HEK293T (cell line): ENCODE measurements around the gene ZBTB40.

Experiments used
- CTCF ChIA-PET: fragments of 350-600 bp; formaldehyde crosslinking; extraction: SDS; loops from one replicate; lab custom pipeline; 2021; ENCODE audit warnings: antibody characterized with exemption, inconsistent platforms; lab: Yijun Ruan, JAX
- POLR2A ChIA-PET: fragments of 350-600 bp; formaldehyde crosslinking; extraction: SDS; loops from one replicate; lab custom pipeline; 2020; ENCODE audit warnings: antibody characterized with exemption, inconsistent platforms; lab: Yijun Ruan, JAX
- DNase-seq: peaks from one replicate; pipeline ENCODE4 v3.0.0; 2012; ENCODE audit warnings: mixed read lengths; ENCODE audit errors: extremely low spot score
- ARNT ChIP-seq: fragments of 450-650 bp; IDR thresholded peaks from 2 replicates; pipeline ENCODE4 v1.6.1; 2017; ENCODE audit warnings: mild to moderate bottlenecking
- BHLHE40 ChIP-seq: fragments of 450-650 bp; IDR thresholded peaks from 2 replicates; pipeline ENCODE4 v1.6.1; 2016; ENCODE audit warnings: mild to moderate bottlenecking, moderate library complexity, borderline replicate concordance
- CTBP1 ChIP-seq: fragments of 450-650 bp; IDR thresholded peaks from 2 replicates; pipeline ENCODE4 v1.6.1; 2016; ENCODE audit warnings: borderline replicate concordance
- ELF4 ChIP-seq: fragments of 450-650 bp; IDR thresholded peaks from 2 replicates; pipeline ENCODE4 v1.6.1; 2017; ENCODE audit warnings: antibody characterized with exemption
- FOXA1 ChIP-seq: fragments of 450-650 bp; IDR thresholded peaks from 2 replicates; pipeline ENCODE4 v1.6.1; 2016; ENCODE audit warnings: mild to moderate bottlenecking
- FOXK2 ChIP-seq: fragments of 450-650 bp; IDR thresholded peaks from 2 replicates; pipeline ENCODE4 v1.6.1; 2016; ENCODE audit warnings: mild to moderate bottlenecking
- FOXM1 ChIP-seq: fragments of 450-650 bp; IDR thresholded peaks from 2 replicates; pipeline ENCODE4 v1.6.1; 2017; ENCODE audit warnings: mild to moderate bottlenecking, borderline replicate concordance
- HDGF ChIP-seq: fragments of 450-650 bp; IDR thresholded peaks from 2 replicates; pipeline ENCODE4 v1.6.1; 2017; ENCODE audit warnings: antibody characterized with exemption, borderline replicate concordance
- L3MBTL2 ChIP-seq: fragments of 450-650 bp; conservative IDR thresholded peaks from 2 replicates; pipeline ENCODE4 v1.6.1; 2016; ENCODE audit warnings: mild to moderate bottlenecking
- LEF1 ChIP-seq: fragments of 450-650 bp; IDR thresholded peaks from 2 replicates; pipeline ENCODE4 v1.6.1; 2017; ENCODE audit warnings: mild to moderate bottlenecking, borderline replicate concordance
- NFRKB ChIP-seq: fragments of 450-650 bp; IDR thresholded peaks from 2 replicates; pipeline ENCODE4 v1.6.1; 2016; ENCODE audit warnings: mild to moderate bottlenecking, moderate library complexity
- PKNOX1 ChIP-seq: fragments of 450-650 bp; IDR thresholded peaks from 2 replicates; pipeline ENCODE4 v1.6.1; 2016
- SP1 ChIP-seq: fragments of 450-650 bp; IDR thresholded peaks from 2 replicates; pipeline ENCODE4 v1.6.1; 2017
- SUZ12 ChIP-seq: fragments of 450-650 bp; IDR thresholded peaks from 2 replicates; pipeline ENCODE4 v1.6.1; 2016; ENCODE audit warnings: mild to moderate bottlenecking
- TARDBP ChIP-seq: fragments of 450-650 bp; IDR thresholded peaks from 2 replicates; pipeline ENCODE4 v1.6.1; 2016
- ZNF384 ChIP-seq: fragments of 450-650 bp; IDR thresholded peaks from 2 replicates; pipeline ENCODE4 v1.6.1; 2016

The ZBTB40 gene

DNA sequence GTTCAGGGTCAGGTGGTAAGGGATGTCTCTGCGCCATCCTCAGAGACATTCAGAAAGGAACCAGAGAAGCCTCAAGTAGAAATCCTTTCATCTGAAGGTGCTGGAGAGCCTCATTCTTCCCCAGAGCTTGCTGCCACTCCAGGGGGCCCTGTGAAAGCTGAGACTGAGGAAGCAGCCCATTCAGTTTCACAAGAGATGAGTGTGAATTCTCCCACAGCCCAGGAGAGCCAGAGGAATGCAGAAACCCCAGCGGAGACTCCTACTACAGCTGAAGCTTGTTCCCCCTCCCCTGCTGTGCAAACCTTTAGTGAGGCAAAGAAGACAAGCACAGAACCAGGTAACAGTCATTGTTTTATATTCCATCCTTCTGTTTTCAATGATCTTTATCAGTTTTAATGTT lies 38.7 kb downstream of the ZBTB40 start:
- DNase-seq: no peak
- CTCF ChIA-PET: interaction anchor here (0.6 to 1.1 kb wide), 2 partner anchors 18 to 737 kb away, joined by 3 to 6 read pairs; no protein-coding TSS in a partner anchor
- POLR2A ChIA-PET: no interaction called here
- TF ChIP-seq FOXK2 (no peak), ARNT (no peak), HDGF (no peak), NFRKB (no peak), ZNF384 (no peak), SUZ12 (no peak), SP1 (no peak), ELF4 (no peak), BHLHE40 (no peak), FOXA1 (no peak), TARDBP (no peak), L3MBTL2 (no peak), LEF1 (no peak), CTBP1 (no peak), FOXM1 (no peak), PKNOX1 (no peak)

- ChIA-PET POLR2A (no interaction called here), CTCF (no interaction called here)
- no peak for TF ChIP-seq TARDBP
- no peak for TF ChIP-seq FOXA1
- TF ChIP-seq ELF4: no peak
- no peak for TF ChIP-seq L3MBTL2
- TF ChIP-seq SUZ12: no peak
- no peak for DNase-seq
Measured at GRCh38 chr1:22491995-22492715, 40.5 kb downstream of the ZBTB40 start.

DNA sequence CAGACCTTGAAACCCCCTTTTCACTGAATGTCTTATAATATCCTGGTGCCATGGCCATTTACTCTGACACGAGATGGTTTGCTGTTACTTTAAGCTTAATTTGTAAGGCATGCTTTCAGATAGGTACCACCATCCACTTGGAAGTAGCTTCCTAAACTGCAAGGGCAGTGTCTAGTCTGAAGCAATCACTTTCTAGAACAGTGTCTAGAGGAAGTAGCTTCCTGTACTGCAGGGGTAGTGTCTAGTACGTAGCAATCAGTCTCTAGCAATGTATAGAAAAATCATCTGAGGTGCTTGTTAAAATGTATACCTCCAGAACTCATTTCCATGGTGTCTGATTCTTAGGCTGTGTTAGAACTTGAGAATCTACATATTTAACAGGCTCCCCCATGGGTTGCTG lies 42.5 kb downstream of the ZBTB40 start:
- no peak for TF ChIP-seq FOXM1
- no peak for TF ChIP-seq ELF4
- no peak for TF ChIP-seq PKNOX1
- TF ChIP-seq SP1: no peak
- no peak for TF ChIP-seq CTBP1
- no peak for TF ChIP-seq BHLHE40
- TF ChIP-seq FOXK2: no peak
- no peak for TF ChIP-seq LEF1
- TF ChIP-seq SUZ12: no peak
- no peak for TF ChIP-seq ARNT
- TF ChIP-seq FOXA1: no peak
- TF ChIP-seq TARDBP: no peak
- TF ChIP-seq L3MBTL2: no peak
- TF ChIP-seq ZNF384: no peak
- TF ChIP-seq HDGF: no peak
- TF ChIP-seq NFRKB: no peak

DNA sequence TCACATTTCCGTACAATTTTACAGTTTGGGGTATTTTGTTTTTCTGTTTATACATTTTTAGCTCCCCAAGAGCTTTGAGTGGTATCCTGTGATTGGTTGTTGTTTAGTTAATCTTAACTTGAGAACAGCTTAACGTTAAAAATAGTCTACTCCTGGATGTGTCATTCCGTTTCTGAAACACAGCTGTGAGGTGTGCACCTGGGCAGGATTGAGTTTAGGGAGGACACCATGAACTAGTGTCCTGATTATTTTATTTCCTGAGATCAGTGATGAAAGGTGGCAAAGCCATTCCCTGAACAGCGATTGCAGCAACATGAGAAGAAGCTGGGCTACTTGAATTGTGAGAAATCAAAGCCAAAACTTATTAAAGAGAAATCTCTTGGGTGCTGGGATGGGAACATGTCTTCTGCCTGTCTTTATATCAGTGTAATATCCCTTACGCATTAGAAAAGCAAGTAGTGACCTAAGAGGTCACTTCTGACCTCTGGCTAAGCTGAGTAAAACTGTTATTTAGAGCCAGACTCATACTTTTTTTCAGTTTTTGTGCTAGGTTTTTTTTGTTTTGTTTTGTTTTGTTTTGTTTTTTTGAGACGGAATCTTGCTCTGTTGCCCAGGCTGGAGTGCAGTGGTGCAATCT lies 43.4 kb downstream of the ZBTB40 start:
- ChIA-PET POLR2A (interaction anchor here (0.9 kb wide), 1 partner anchor 44 kb away, joined by 3 read pairs; the partner anchor contains the start of gene ZBTB40), CTCF (interaction anchor here (0.5 kb wide), 1 partner anchor 9 kb away, joined by 4 read pairs; no protein-coding TSS in a partner anchor)
- DNase-seq: no peak
- no peak for TF ChIP-seq ZNF384
- TF ChIP-seq ARNT: no peak
- no peak for TF ChIP-seq SUZ12
- TF ChIP-seq CTBP1: no peak
- TF ChIP-seq FOXA1: no peak
- TF ChIP-seq LEF1: no peak
- TF ChIP-seq ELF4: no peak
- no peak for TF ChIP-seq BHLHE40
- no peak for TF ChIP-seq SP1
- no peak for TF ChIP-seq FOXK2
- no peak for TF ChIP-seq PKNOX1
- no peak for TF ChIP-seq TARDBP
- TF ChIP-seq L3MBTL2: no peak
- TF ChIP-seq NFRKB: no peak

More for the DNA sequence above, 42.5 kb downstream of the ZBTB40 start:
- CTCF ChIA-PET: no interaction called here
- DNase-seq: no peak
- POLR2A ChIA-PET: no interaction called here

GRCh38 chr1:22496536-22497160 lies 45.0 kb downstream of the ZBTB40 start:
- TF ChIP-seq NFRKB (no peak), L3MBTL2 (no peak), ZNF384 (no peak), FOXA1 (no peak), TARDBP (no peak)
- ChIA-PET CTCF (no interaction called here), POLR2A (no interaction called here)
- no peak for DNase-seq
